DOHH2 (cell line): ENCODE measurements around the gene NIT1.

Experiments
- H3F3A ChIP-seq: fragments of 200-600 bp; sonication (generic), shearing (Covaris generic); 2 replicates; pipeline ENCODE4 v1.6.0; 2016; ENCODE audit warnings: antibody characterized with exemption, mild to moderate bottlenecking; ENCODE audit not compliant: control insufficient read depth, insufficient read depth
- H3K27ac ChIP-seq: fragments of 200-600 bp; sonication (generic); 2 replicates; pipeline ENCODE4 v1.5.1; 2014; ENCODE audit warnings: low read depth, mild to moderate bottlenecking, low read length, moderate library complexity
- H3K27me3 ChIP-seq: fragments of 200-600 bp; sonication (generic); 2 replicates; pipeline ENCODE4 v1.6.1; 2014; ENCODE audit warnings: mild to moderate bottlenecking, low read length, mixed read lengths; ENCODE audit not compliant: control insufficient read depth
- H3K36me3 ChIP-seq: fragments of 200-600 bp; sonication (generic); 2 replicates; pipeline ENCODE4 v1.6.1; 2014; ENCODE audit warnings: mild to moderate bottlenecking, low read length, moderate library complexity, mixed read lengths; ENCODE audit not compliant: control insufficient read depth
- H3K4me1 ChIP-seq: fragments of 200-600 bp; sonication (generic); 2 replicates; pipeline ENCODE4 v1.6.1; 2014; ENCODE audit warnings: mild to moderate bottlenecking, low read length, mixed read lengths; ENCODE audit not compliant: control insufficient read depth
- H3K4me2 ChIP-seq: fragments of 200-600 bp; sonication (generic); 2 replicates; pipeline ENCODE4 v1.6.0; 2014; ENCODE audit warnings: mild to moderate bottlenecking, low read length, moderate library complexity
- H3K4me3 ChIP-seq: fragments of 200-600 bp; sonication (generic); 2 replicates; pipeline ENCODE4 v1.5.1; 2014; ENCODE audit warnings: mild to moderate bottlenecking, low read length, mixed read lengths
- H3K79me2 ChIP-seq: fragments of 200-600 bp; sonication (generic); 2 replicates; pipeline ENCODE4 v1.6.1; 2014; ENCODE audit warnings: mild to moderate bottlenecking, low read length, mixed read lengths; ENCODE audit not compliant: control insufficient read depth
- H3K9me2 ChIP-seq: fragments of 200-600 bp; sonication (generic); replicated peaks from 2 replicates; pipeline ENCODE4 v1.6.1; 2014; ENCODE audit warnings: mild to moderate bottlenecking, low read length, mixed read lengths; ENCODE audit not compliant: control insufficient read depth
- H3K9me3 ChIP-seq: fragments of 200-600 bp; sonication (generic); 2 replicates; pipeline ENCODE4 v1.6.1; 2014; ENCODE audit warnings: antibody characterized with exemption, low read length, mixed read lengths; ENCODE audit not compliant: control insufficient read depth, insufficient read depth
- H4K20me1 ChIP-seq: fragments of 200-600 bp; sonication (generic); 2 replicates; pipeline ENCODE4 v1.6.0; 2014; ENCODE audit warnings: low read depth, mild to moderate bottlenecking, antibody characterized with exemption, low read length, moderate library complexity; ENCODE audit not compliant: control insufficient read depth, insufficient read depth
- EZH2phosphoT487 ChIP-seq: fragments of 200-600 bp; sonication (generic); IDR thresholded peaks from 2 replicates; pipeline ENCODE4 v1.6.1; 2017; ENCODE audit warnings: borderline replicate concordance, mild to moderate bottlenecking, antibody characterized with exemption, low read length, moderate library complexity, mixed read lengths
- TF ChIP-seq, protein P1 (sequence below): fragments of 200-600 bp; sonication (generic); IDR thresholded peaks from one replicate; pipeline ENCODE4 v1.5.1; 2014; ENCODE audit warnings: antibody characterized with exemption, mild to moderate bottlenecking, low read depth, low read length; ENCODE audit not compliant: poor library complexity, severe bottlenecking

The NIT1 gene

DNA sequence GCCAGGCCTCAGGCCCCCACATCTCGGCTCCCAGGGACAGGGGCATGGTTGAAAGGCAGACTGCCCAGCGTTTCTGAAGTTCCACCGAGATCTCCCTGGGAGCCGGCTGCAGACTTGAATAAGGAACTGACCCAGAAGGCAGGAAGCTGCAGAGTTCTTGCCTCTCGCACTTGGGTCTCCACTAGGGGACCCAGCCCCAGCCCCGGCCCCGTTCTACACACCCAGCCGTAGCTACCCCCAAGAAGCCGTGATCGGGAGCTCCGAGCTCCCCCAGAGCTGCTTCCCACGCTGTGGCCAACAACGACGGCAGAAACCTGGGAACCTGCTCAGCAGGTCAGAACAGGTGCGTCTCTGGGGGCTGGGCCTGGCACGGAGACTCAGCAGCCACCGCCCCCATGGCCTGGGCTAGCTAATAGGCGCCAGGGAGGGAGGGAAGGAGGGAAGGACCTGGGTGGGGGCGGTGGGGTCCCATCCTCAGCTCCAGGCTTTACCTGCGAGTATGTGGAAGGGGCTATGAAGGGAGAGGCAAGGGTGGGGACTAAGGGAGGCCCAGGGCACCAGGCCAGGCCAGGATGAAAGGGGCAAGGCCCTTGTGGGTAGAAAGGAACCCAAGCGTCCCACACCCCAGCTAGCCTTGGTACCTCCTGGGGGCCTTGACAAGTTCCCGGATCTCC lies 28.5 kb upstream of the NIT1 start, which contains the start of gene NECTIN4:
Gene NECTIN4, minus strand, starts transcription at position 308 of the 674 bp plus-strand sequence. Its CDS starts 262 bp downstream, at position 46.
- no peak within 1 kb of the TSS for H3K4me2 ChIP-seq
- H3K4me1 ChIP-seq = no peaks in the 10 kb centered on the region
- H3K27ac ChIP-seq = no peak within 1 kb of the TSS
- no peaks in the 10 kb centered on the region for H3K36me3 ChIP-seq
- H4K20me1 ChIP-seq = no peaks in the 10 kb centered on the region
- no peaks in the 10 kb centered on the region for H3K79me2 ChIP-seq
- no peaks in the 10 kb centered on the region for H3K9me3 ChIP-seq
- TF ChIP-seq EZH2phosphoT487 = no peak
- TF ChIP-seq, protein P1, sequence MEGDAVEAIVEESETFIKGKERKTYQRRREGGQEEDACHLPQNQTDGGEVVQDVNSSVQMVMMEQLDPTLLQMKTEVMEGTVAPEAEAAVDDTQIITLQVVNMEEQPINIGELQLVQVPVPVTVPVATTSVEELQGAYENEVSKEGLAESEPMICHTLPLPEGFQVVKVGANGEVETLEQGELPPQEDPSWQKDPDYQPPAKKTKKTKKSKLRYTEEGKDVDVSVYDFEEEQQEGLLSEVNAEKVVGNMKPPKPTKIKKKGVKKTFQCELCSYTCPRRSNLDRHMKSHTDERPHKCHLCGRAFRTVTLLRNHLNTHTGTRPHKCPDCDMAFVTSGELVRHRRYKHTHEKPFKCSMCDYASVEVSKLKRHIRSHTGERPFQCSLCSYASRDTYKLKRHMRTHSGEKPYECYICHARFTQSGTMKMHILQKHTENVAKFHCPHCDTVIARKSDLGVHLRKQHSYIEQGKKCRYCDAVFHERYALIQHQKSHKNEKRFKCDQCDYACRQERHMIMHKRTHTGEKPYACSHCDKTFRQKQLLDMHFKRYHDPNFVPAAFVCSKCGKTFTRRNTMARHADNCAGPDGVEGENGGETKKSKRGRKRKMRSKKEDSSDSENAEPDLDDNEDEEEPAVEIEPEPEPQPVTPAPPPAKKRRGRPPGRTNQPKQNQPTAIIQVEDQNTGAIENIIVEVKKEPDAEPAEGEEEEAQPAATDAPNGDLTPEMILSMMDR = no peak
- H3K4me3 ChIP-seq = no peak within 1 kb of the TSS
- no peaks in the 10 kb centered on the region for H3K9me2 ChIP-seq
- H3F3A ChIP-seq = no peaks in the 10 kb centered on the region
- H3K27me3 ChIP-seq = no peaks in the 10 kb centered on the region

DNA sequence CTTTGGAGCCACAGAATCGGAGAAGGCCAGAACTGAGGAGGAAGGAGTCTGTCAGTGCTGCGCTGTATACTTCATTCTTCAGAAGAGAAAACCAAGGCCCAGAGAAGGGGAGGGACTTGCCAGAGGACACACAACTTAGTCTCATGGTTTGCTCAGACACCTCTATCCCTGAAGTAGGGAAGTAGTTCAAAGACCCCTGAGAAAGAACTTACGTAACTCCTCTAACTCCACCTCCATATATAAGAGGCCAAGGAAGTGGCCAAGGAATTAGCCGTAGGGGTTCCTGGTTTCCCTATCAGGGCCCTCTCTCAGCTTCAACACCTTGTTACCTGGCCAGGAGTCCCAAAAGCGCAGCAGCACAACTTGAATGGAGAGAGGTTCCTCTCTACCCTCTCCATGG lies 28.0 kb upstream of the NIT1 start:
- H3K4me2 ChIP-seq = no peak overlapping the region
- no peaks in the 10 kb centered on the region for H3K4me1 ChIP-seq
- H3K4me3 ChIP-seq = no peak overlapping the region
- no peaks in the 10 kb centered on the region for H3K79me2 ChIP-seq
- no peaks in the 10 kb centered on the region for H3F3A ChIP-seq
- no peaks in the 10 kb centered on the region for H4K20me1 ChIP-seq
- H3K27me3 ChIP-seq = no peaks in the 10 kb centered on the region
- no peak for TF ChIP-seq EZH2phosphoT487
- TF ChIP-seq, protein P1 = no peak
- no peak overlapping the region for H3K27ac ChIP-seq
- no peaks in the 10 kb centered on the region for H3K36me3 ChIP-seq
- no peaks in the 10 kb centered on the region for H3K9me3 ChIP-seq
- H3K9me2 ChIP-seq = no peaks in the 10 kb centered on the region

DNA sequence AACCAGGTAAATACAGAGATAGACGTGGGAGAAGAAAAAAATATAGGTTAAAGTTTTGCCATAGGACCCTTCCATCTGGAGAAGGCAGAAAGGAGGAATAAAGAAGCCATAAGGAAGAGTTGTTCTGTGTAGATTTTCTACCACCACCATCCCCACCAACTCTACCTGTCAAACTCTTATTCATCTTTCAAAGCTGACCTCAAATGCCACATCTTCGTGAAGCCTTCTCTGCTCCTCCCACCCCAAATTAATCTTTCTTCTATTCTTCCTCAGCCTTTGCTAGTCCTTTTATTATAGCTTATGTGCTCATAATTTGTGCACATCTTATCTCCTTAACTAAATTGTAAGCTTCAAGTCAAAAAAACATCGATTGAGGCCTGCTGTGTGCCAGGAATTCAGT lies 27.3 kb upstream of the NIT1 start:
- no peak for TF ChIP-seq EZH2phosphoT487
- TF ChIP-seq, protein P1 = no peak
- Histone ChIP-seq H3K9me3 (no peaks in the 10 kb centered on the region), H3K4me2 (no peak overlapping the region), H3K27me3 (no peaks in the 10 kb centered on the region), H3K9me2 (no peaks in the 10 kb centered on the region), H3K36me3 (no peaks in the 10 kb centered on the region), H3K79me2 (no peaks in the 10 kb centered on the region), H3K27ac (no peak overlapping the region), H3F3A (no peaks in the 10 kb centered on the region), H3K4me1 (no peaks in the 10 kb centered on the region), H3K4me3 (no peak overlapping the region), H4K20me1 (no peaks in the 10 kb centered on the region)
